ENCODE results near the gene ARAF.

DNA sequence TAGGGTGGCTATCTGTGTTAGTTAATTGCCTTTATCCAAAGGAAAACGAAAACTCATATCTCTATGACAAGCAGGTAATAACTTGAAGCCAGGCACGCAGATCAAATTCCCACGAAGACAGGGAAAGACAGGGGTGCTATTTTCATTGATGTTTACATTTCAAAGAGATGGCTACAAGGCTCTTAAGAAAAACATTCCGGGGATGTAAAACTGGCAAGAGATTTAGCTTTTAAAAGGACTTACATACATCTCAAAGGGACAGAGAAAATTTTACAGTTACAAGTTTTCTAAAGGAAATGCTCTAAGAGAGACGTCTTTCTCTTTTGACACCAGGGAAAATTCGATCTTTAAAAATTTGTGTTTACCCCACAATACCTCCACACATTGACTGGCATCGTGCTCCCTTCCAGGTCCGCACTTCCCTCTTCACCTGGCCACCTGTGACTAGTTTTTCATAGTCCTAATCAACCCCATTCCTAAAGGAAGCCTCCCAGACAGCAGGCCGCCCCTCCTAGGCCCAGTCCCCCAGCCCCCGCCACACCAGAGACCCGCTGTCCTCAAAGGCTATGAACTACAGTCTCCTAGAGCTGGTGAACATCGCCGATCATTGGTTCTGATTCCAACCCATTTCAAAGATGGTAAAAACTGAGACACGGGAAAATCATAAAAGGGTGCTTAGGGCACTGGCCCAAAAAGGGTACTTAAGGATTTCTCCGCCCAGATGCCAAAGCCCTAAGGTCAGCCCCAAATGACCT lies 649 bp upstream of the ARAF start:
- no peak for TF ChIP-seq EZH2 (IDR thresholded peaks at IDR 0.05; ENCODE audit: low read depth)
- TF ChIP-seq, protein P1, sequence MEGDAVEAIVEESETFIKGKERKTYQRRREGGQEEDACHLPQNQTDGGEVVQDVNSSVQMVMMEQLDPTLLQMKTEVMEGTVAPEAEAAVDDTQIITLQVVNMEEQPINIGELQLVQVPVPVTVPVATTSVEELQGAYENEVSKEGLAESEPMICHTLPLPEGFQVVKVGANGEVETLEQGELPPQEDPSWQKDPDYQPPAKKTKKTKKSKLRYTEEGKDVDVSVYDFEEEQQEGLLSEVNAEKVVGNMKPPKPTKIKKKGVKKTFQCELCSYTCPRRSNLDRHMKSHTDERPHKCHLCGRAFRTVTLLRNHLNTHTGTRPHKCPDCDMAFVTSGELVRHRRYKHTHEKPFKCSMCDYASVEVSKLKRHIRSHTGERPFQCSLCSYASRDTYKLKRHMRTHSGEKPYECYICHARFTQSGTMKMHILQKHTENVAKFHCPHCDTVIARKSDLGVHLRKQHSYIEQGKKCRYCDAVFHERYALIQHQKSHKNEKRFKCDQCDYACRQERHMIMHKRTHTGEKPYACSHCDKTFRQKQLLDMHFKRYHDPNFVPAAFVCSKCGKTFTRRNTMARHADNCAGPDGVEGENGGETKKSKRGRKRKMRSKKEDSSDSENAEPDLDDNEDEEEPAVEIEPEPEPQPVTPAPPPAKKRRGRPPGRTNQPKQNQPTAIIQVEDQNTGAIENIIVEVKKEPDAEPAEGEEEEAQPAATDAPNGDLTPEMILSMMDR (conservative IDR thresholded peaks at IDR 0.05) = no peak
